ENCODE data around the gene UBTD1. TPM values are rescaled to one million over a fixed set of nuclear protein-coding genes. Genes with fewer than 3 reads are reported as not detected.

The UBTD1 gene
- total RNA-seq = 15.8 and 22.8 TPM in 2 replicates

GRCh38 chr10:97498841-97499560, at the start of gene UBTD1:
Gene UBTD1 (plus strand): TSS chr10:97498924. CDS start chr10:97499204, 280 bp downstream.

GRCh38 chr10:97498076-97498840, 466 bp upstream of the UBTD1 start, which contains the start of gene MMS19:
Gene MMS19 (minus strand): TSS chr10:97498422. CDS start chr10:97498384, 38 bp downstream.

GRCh38 chr10:97572214-97572989, 73.7 kb downstream of the UBTD1 start, which contains the start of gene ANKRD2:
Gene ANKRD2 (plus strand): TSS chr10:97572779. CDS start chr10:97572789, 10 bp downstream.

GRCh38 chr10:97584060-97584797, 85.5 kb downstream of the UBTD1 start, which contains the start of gene HOGA1:
Gene HOGA1 (plus strand): TSS chr10:97584389. CDS start chr10:97584704, 315 bp downstream.

GRCh38 chr10:97589479-97589878, 90.8 kb downstream of the UBTD1 start, which contains the start of gene C10orf62:
Gene C10orf62 (plus strand): TSS chr10:97589721. CDS start chr10:97589898, 177 bp downstream.

Other genes starting within 250 kb of the UBTD1 start
- 7.7 and 12.9 TPM in 2 replicates for gene ARHGAP19, start 206.3 kb upstream of the UBTD1 start, total RNA-seq
- 1.5 and 2.0 TPM in 2 replicates for gene FRAT1, start 179.7 kb upstream of the UBTD1 start, total RNA-seq
- 6.5 and 6.6 TPM in 2 replicates for gene FRAT2, start 164.2 kb upstream of the UBTD1 start, total RNA-seq
- gene RRP12, start 97.6 kb upstream of the UBTD1 start, total RNA-seq = 20.9 and 33.0 TPM in 2 replicates
- gene PGAM1, start 72.7 kb upstream of the UBTD1 start, total RNA-seq = 517 and 548 TPM in 2 replicates
- gene EXOSC1, start 52.9 kb upstream of the UBTD1 start, total RNA-seq = 34.5 and 37.5 TPM in 2 replicates
- 55.5 and 70.4 TPM in 2 replicates for gene ZDHHC16, start 52.7 kb upstream of the UBTD1 start, total RNA-seq
- 81.2 and 105 TPM in 2 replicates for gene MMS19, start 502 bp upstream of the UBTD1 start, total RNA-seq
- gene ANKRD2, start 73.9 kb downstream of the UBTD1 start, total RNA-seq = 1.8 and 2.9 TPM in 2 replicates
- gene HOGA1, start 85.5 kb downstream of the UBTD1 start, total RNA-seq = 2.5 and 2.6 TPM in 2 replicates
- 0.20 TPM in 1 of 2 replicates, not detected in the other for gene C10orf62, start 90.8 kb downstream of the UBTD1 start, total RNA-seq
- 3.7 and 4.0 TPM in 2 replicates for gene MORN4, start 134.6 kb downstream of the UBTD1 start, total RNA-seq
- gene PI4K2A, start 141.7 kb downstream of the UBTD1 start, total RNA-seq = 22.4 and 23.3 TPM in 2 replicates
- 20.9 and 37.1 TPM in 2 replicates for gene AVPI1, start 188.3 kb downstream of the UBTD1 start, total RNA-seq
- gene MARVELD1, start 214.8 kb downstream of the UBTD1 start, total RNA-seq = 39.9 and 46.3 TPM in 2 replicates
- 11.8 and 19.0 TPM in 2 replicates for gene ZFYVE27, start 238.2 kb downstream of the UBTD1 start, total RNA-seq